OCI-LY1 (cell line): Measurements from ENCODE around the gene FANCD2OS.

Source experiments
- H2AFZ ChIP-seq: fragments of 200-600 bp; sonication (generic), shearing (Covaris generic); 2 replicates; pipeline ENCODE4 v1.6.0; 2014; ENCODE audit warnings: antibody characterized with exemption, mild to moderate bottlenecking, low read length
- H3F3A ChIP-seq: fragments of 200-600 bp; sonication (generic), shearing (Covaris generic); 2 replicates; pipeline ENCODE4 v1.6.0; 2014; ENCODE audit warnings: mild to moderate bottlenecking, antibody characterized with exemption, low read length, moderate library complexity; ENCODE audit not compliant: insufficient read depth
- H3K27ac ChIP-seq: fragments of 200-600 bp; sonication (generic); 2 replicates; pipeline ENCODE4 v1.5.1; 2014; ENCODE audit warnings: low read length, mixed run types, mild to moderate bottlenecking, low read depth; ENCODE audit not compliant: poor library complexity, severe bottlenecking
- H3K27me3 ChIP-seq: fragments of 200-600 bp; sonication (generic); 2 replicates; pipeline ENCODE4 v1.6.0; 2014; ENCODE audit warnings: antibody characterized with exemption, mild to moderate bottlenecking, low read length, moderate library complexity; ENCODE audit not compliant: insufficient read depth
- H3K36me3 ChIP-seq: fragments of 200-600 bp; sonication (generic); 2 replicates; pipeline ENCODE4 v1.6.1; 2014; ENCODE audit warnings: mild to moderate bottlenecking, antibody characterized with exemption, low read length, moderate library complexity, mixed read lengths; ENCODE audit not compliant: insufficient read depth
- H3K4me1 ChIP-seq: fragments of 200-600 bp; sonication (generic); 2 replicates; pipeline ENCODE4 v1.5.1; 2014; ENCODE audit warnings: mild to moderate bottlenecking, low read length, moderate library complexity; ENCODE audit not compliant: insufficient read depth, severe bottlenecking
- H3K4me2 ChIP-seq: fragments of 200-600 bp; sonication (generic), shearing (Covaris generic); 2 replicates; pipeline ENCODE4 v1.6.1; 2014; ENCODE audit warnings: low read length
- H3K4me3 ChIP-seq: fragments of 200-600 bp; sonication (generic); 2 replicates; pipeline ENCODE4 v1.5.1; 2014; ENCODE audit warnings: low read length, low read depth, mild to moderate bottlenecking, mixed read lengths; ENCODE audit not compliant: poor library complexity, severe bottlenecking
- H3K79me2 ChIP-seq: fragments of 200-600 bp; shearing (Covaris generic); 2 replicates; pipeline ENCODE4 v1.6.1; 2016; ENCODE audit warnings: mixed run types, low read length, mixed read lengths; ENCODE audit not compliant: insufficient read depth
- H3K9ac ChIP-seq: fragments of 200-600 bp; sonication (generic), shearing (Covaris generic); 2 replicates; pipeline ENCODE4 v1.6.1; 2014; ENCODE audit warnings: mild to moderate bottlenecking, low read length, mixed read lengths
- H3K9me2 ChIP-seq: fragments of 200-600 bp; sonication (generic), shearing (Covaris generic); 2 replicates; pipeline ENCODE4 v1.6.1; 2014; ENCODE audit warnings: low read depth, mild to moderate bottlenecking, low read length, mixed read lengths
- H3K9me3 ChIP-seq: fragments of 200-600 bp; shearing (Covaris generic); 2 replicates; pipeline ENCODE4 v1.6.1; 2014; ENCODE audit warnings: low read length, mixed read lengths
- H4K20me1 ChIP-seq: fragments of 200-600 bp; sonication (generic), shearing (Covaris generic); 2 replicates; pipeline ENCODE4 v1.6.0; 2016; ENCODE audit warnings: mild to moderate bottlenecking, low read length; ENCODE audit not compliant: insufficient read depth
- CTCF ChIP-seq: fragments of 200-600 bp; sonication (generic), shearing (Covaris generic); IDR thresholded peaks from 2 replicates; pipeline ENCODE4 v1.5.1; 2017; ENCODE audit warnings: mild to moderate bottlenecking, antibody characterized with exemption, low read length, moderate library complexity, mixed read lengths
- EZH2 ChIP-seq: fragments of 200-600 bp; sonication (generic), shearing (Covaris generic); IDR thresholded peaks from 2 replicates; pipeline ENCODE4 v1.8.0; 2017; ENCODE audit warnings: borderline replicate concordance, mixed run types, mild to moderate bottlenecking, antibody characterized with exemption, low read length, moderate library complexity, mixed read lengths

The FANCD2OS gene

GRCh38 chr3:10090179-10090578 lies 17.9 kb downstream of the FANCD2OS start:
- no peak overlapping the region for H3K9ac ChIP-seq
- no peaks in the 10 kb centered on the region for H3K4me1 ChIP-seq
- no peaks in the 10 kb centered on the region for H3K79me2 ChIP-seq
- TF ChIP-seq EZH2, result no peak
- TF ChIP-seq CTCF, result no peak
- H3K4me2 ChIP-seq, result no peak overlapping the region
- no peaks in the 10 kb centered on the region for H3K27me3 ChIP-seq
- H3K27ac ChIP-seq, result no peak overlapping the region
- peaks cover 83% of the 10 kb centered on the region for H3K36me3 ChIP-seq
- H2AFZ ChIP-seq, result no peak overlapping the region
- H3K9me2 ChIP-seq, result no peaks in the 10 kb centered on the region
- H3K9me3 ChIP-seq, result no peaks in the 10 kb centered on the region
- H3K4me3 ChIP-seq, result no peak overlapping the region
- no peaks in the 10 kb centered on the region for H3F3A ChIP-seq
- no peaks in the 10 kb centered on the region for H4K20me1 ChIP-seq

GRCh38 chr3:10088256-10088655 lies 19.8 kb downstream of the FANCD2OS start:
- H3K27me3 ChIP-seq, result no peaks in the 10 kb centered on the region
- no peak overlapping the region for H3K9ac ChIP-seq
- no peak overlapping the region for H2AFZ ChIP-seq
- H3K9me3 ChIP-seq, result no peaks in the 10 kb centered on the region
- TF ChIP-seq EZH2 (no peak), CTCF (no peak)
- peaks cover 78% of the 10 kb centered on the region for H3K36me3 ChIP-seq
- no peaks in the 10 kb centered on the region for H4K20me1 ChIP-seq
- no peak overlapping the region for H3K4me2 ChIP-seq
- H3K27ac ChIP-seq, result no peak overlapping the region
- no peak overlapping the region for H3K4me3 ChIP-seq
- no peaks in the 10 kb centered on the region for H3F3A ChIP-seq
- no peaks in the 10 kb centered on the region for H3K79me2 ChIP-seq
- H3K9me2 ChIP-seq, result no peaks in the 10 kb centered on the region
- no peaks in the 10 kb centered on the region for H3K4me1 ChIP-seq

GRCh38 chr3:10085738-10086137 lies 22.3 kb downstream of the FANCD2OS start:
- Histone ChIP-seq H2AFZ (no peak overlapping the region), H4K20me1 (no peaks in the 10 kb centered on the region), H3K9me3 (no peaks in the 10 kb centered on the region), H3K9ac (no peak overlapping the region), H3K36me3 (peaks cover 86% of the 10 kb centered on the region), H3K4me2 (no peak overlapping the region), H3K27ac (no peak overlapping the region), H3K79me2 (no peaks in the 10 kb centered on the region), H3K9me2 (no peaks in the 10 kb centered on the region), H3K4me3 (no peak overlapping the region), H3F3A (no peaks in the 10 kb centered on the region), H3K27me3 (no peaks in the 10 kb centered on the region), H3K4me1 (no peaks in the 10 kb centered on the region)
- no peak for TF ChIP-seq EZH2
- no peak for TF ChIP-seq CTCF
